IMR-90 (cell line): Measurements from ENCODE around the gene TRPV3. TPM values are rescaled to one million over a fixed set of nuclear protein-coding genes. Genes with fewer than 3 reads are reported as not detected.

Experiments
- ATAC-seq: fragments of 200-7000 bp; cut with Tn5 transposase; 2 replicates; pipeline ENCODE4 v1.9.1; 2020; ENCODE audit warnings: low read depth, mild to moderate bottlenecking, moderate library complexity
- BruUV-seq: library from RNA; stranded (reverse); fragments of 400-500 nt; replicated peaks from 2 replicates; lab custom pipeline; 2021; lab: Mats Ljungman, UMichigan
- CTCF ChIA-PET: fragments of 300-600 bp; formaldehyde crosslinking; extraction: SDS; loops from one replicate; lab custom pipeline; 2021; ENCODE audit warnings: antibody characterized with exemption; lab: Yijun Ruan, JAX
- POLR2A ChIA-PET: fragments of 300-600 bp; sonication (Branson Sonifier 250); formaldehyde crosslinking; loops from one replicate; lab custom pipeline; 2022; ENCODE audit warnings: antibody characterized with exemption; ENCODE audit not compliant: unreplicated experiment; lab: Charles Lee
- DNase-seq: peaks from one replicate; pipeline ENCODE4 v3.0.0; 2013
- H2AFZ ChIP-seq: replicated peaks from 2 replicates; pipeline ENCODE3; 2013; ENCODE audit warnings: low read length, mild to moderate bottlenecking; ENCODE audit not compliant: poor library complexity
- H2AK5ac ChIP-seq: 2 replicates; pipeline ENCODE4 v1.6.1; 2013; ENCODE audit warnings: low read depth, low read length, inconsistent platforms
- H2AK9ac ChIP-seq: replicated peaks from 2 replicates; pipeline ENCODE3; 2013; ENCODE audit warnings: mild to moderate bottlenecking, low read depth, low read length, moderate library complexity; ENCODE audit not compliant: poor library complexity
- H2BK120ac ChIP-seq: 2 replicates; pipeline ENCODE4 v1.6.1; 2013; ENCODE audit warnings: low read depth, low read length, inconsistent platforms
- H2BK15ac ChIP-seq: 3 replicates; pipeline ENCODE4 v1.6.1; 2013; ENCODE audit warnings: low read depth, low read length, inconsistent platforms
- H2BK20ac ChIP-seq: 2 replicates; pipeline ENCODE4 v1.6.1; 2013; ENCODE audit warnings: low read depth, mild to moderate bottlenecking, inconsistent platforms, low read length, moderate library complexity
- H2BK5ac ChIP-seq: 2 replicates; pipeline ENCODE4 v1.6.1; 2013; ENCODE audit warnings: mild to moderate bottlenecking, low read depth, low read length, inconsistent platforms; ENCODE audit not compliant: poor library complexity, severe bottlenecking
- H3K14ac ChIP-seq: replicated peaks from 2 replicates; pipeline ENCODE4 v1.6.1; 2013; ENCODE audit warnings: low read depth, low read length, inconsistent platforms
- H3K18ac ChIP-seq: 2 replicates; pipeline ENCODE4 v1.6.1; 2013; ENCODE audit warnings: low read depth, low read length, control low read depth
- H3K23ac ChIP-seq: 2 replicates; pipeline ENCODE4 v1.6.1; 2013; ENCODE audit warnings: low read depth, low read length, inconsistent platforms
- H3K27ac ChIP-seq: 2 replicates; pipeline ENCODE4 v1.5.1; 2013; ENCODE audit warnings: mild to moderate bottlenecking, control low read depth, low read length; ENCODE audit not compliant: insufficient read depth
- H3K27me3 ChIP-seq: 2 replicates; pipeline ENCODE4 v1.6.1; 2013; ENCODE audit warnings: low read length; ENCODE audit not compliant: control insufficient read depth, insufficient read depth
- H3K36me3 ChIP-seq: 2 replicates; pipeline ENCODE4 v1.6.1; 2013; ENCODE audit warnings: low read length, mixed read lengths; ENCODE audit not compliant: control insufficient read depth, insufficient read depth
- H3K4ac ChIP-seq: 2 replicates; pipeline ENCODE4 v1.6.1; 2013; ENCODE audit warnings: low read depth, low read length, inconsistent platforms
- H3K4me1 ChIP-seq: 2 replicates; pipeline ENCODE4 v1.6.1; 2013; ENCODE audit warnings: low read length, mixed read lengths; ENCODE audit not compliant: control insufficient read depth, insufficient read depth
- H3K4me2 ChIP-seq: 2 replicates; pipeline ENCODE4 v1.6.1; 2013; ENCODE audit warnings: low read depth, mild to moderate bottlenecking, control low read depth, low read length, moderate library complexity
- H3K4me3 ChIP-seq: 2 replicates; pipeline ENCODE4 v1.5.1; 2013; ENCODE audit warnings: low read depth, mild to moderate bottlenecking, control low read depth, low read length, moderate library complexity; ENCODE audit not compliant: insufficient read depth
- H3K56ac ChIP-seq: 2 replicates; pipeline ENCODE4 v1.6.1; 2013; ENCODE audit warnings: low read length, inconsistent platforms; ENCODE audit not compliant: insufficient read depth; ENCODE audit errors: extremely low read depth
- H3K79me1 ChIP-seq, 2 experiments: 2 replicates each; pipeline ENCODE4 v1.6.1; 2013; ENCODE audit warnings: low read length in 2 of 2, inconsistent platforms in 1 of 2, low read depth in 1 of 2
- H3K9ac ChIP-seq: 2 replicates; pipeline ENCODE4 v1.6.1; 2013; ENCODE audit warnings: low read depth, low read length, control low read depth
- H3K9me1 ChIP-seq: 2 replicates; pipeline ENCODE4 v1.6.1; 2013; ENCODE audit warnings: low read length, inconsistent platforms; ENCODE audit not compliant: insufficient read depth
- H3K9me3 ChIP-seq: 2 replicates; pipeline ENCODE4 v1.6.1; 2013; ENCODE audit warnings: low read length; ENCODE audit not compliant: control insufficient read depth, insufficient read depth
- H4K20me1 ChIP-seq: 2 replicates; pipeline ENCODE4 v1.6.1; 2013; ENCODE audit warnings: low read length, inconsistent platforms; ENCODE audit not compliant: insufficient read depth
- H4K5ac ChIP-seq: 2 replicates; pipeline ENCODE4 v1.6.1; 2013; ENCODE audit warnings: mild to moderate bottlenecking, low read depth, low read length, control low read depth
- H4K8ac ChIP-seq, 2 experiments: 2 replicates each; pipeline ENCODE4 v1.6.1; 2013; ENCODE audit warnings: low read depth in 2 of 2, low read length in 2 of 2, control low read depth in 1 of 2, inconsistent platforms in 1 of 2
- H4K91ac ChIP-seq: 2 replicates; pipeline ENCODE4 v1.6.1; 2013; ENCODE audit warnings: low read depth, low read length, inconsistent platforms; ENCODE audit not compliant: insufficient read depth
- FOS ChIP-seq: fragments of 150-350 bp; IDR thresholded peaks from 2 replicates; pipeline ENCODE4 v1.6.1; 2016; ENCODE audit warnings: low read depth, low read length
- MAFK ChIP-seq: IDR thresholded peaks from 2 replicates; pipeline ENCODE4 v1.6.1; 2012; ENCODE audit warnings: low read depth, low read length, improper control_type of control experiment
- WGBS, 2 experiments: methylation state at CpG; one replicate each; pipeline versions ENCODE4 v1.1.5 to v1.1.7; 2013; ENCODE audit warnings: missing lambda C conversion rate in 2 of 2; ENCODE audit not compliant: insufficient read length in 1 of 2; ENCODE audit errors: extremely low coverage in 2 of 2; 5-methylcytosine and 5-hydroxymethylcytosine counted together
- dilution Hi-C: fragments of 300-500 bp; cut with HindIII; formaldehyde crosslinking; loops from one replicate; pipeline ENCODE4 v1.14.3; 2018; ENCODE audit warnings: low sequenced_read_pairs; ENCODE audit not compliant: unreplicated experiment
- in situ Hi-C: fragments of 300-500 bp; cut with MboI; formaldehyde crosslinking; loops from 3 replicates; pipeline ENCODE4 v1.14.3; 2019; ENCODE audit warnings: low sequenced_read_pairs, inconsistent platforms, mixed read lengths
- intact Hi-C: fragments of 100-400 bp; cut with micrococcal nuclease; formaldehyde crosslinking; loops from 2 replicates; pipeline ENCODE4 v1.10.0; 2022
- polyA plus RNA-seq, 3 experiments: library from polyadenylated mRNA; depleted of rRNA; stranded (reverse); fragments of >200 nt; gene quantifications; 2 replicates each; pipeline ENCODE4 v1.2.3, GENCODE V29; 2012; ENCODE audit warnings: low replicate concordance in 1 of 3
- total RNA-seq: library from RNA; depleted of rRNA; stranded (reverse); fragments of >200 nt; gene quantifications from 2 replicates; pipeline ENCODE4 v1.2.3, GENCODE V29; 2012

The TRPV3 gene
- total and polyA plus RNA-seq, 2 of the 4 experiments (the other 2 are of a cell fraction) = 0.18 to 0.26 TPM

GRCh38 chr17:3474212-3474611 lies 83.4 kb downstream of the TRPV3 start:
- POLR2A ChIA-PET = no interaction called here
- Histone ChIP-seq H2BK5ac (no peak overlapping the region), H3K4me2 (no peak overlapping the region), H2AK5ac (no peak overlapping the region), H4K91ac (no peak overlapping the region), H2BK120ac (no peak overlapping the region), H3K23ac (no peak overlapping the region), H3K9ac (no peak overlapping the region), H3K79me1 (no peaks in the 10 kb centered on the region), H2AK9ac (no peak overlapping the region), H3K4me3 (no peak overlapping the region), H2BK15ac (no peak overlapping the region), H3K9me1 (no peaks in the 10 kb centered on the region), H4K20me1 (no peaks in the 10 kb centered on the region), H3K27me3 (no peaks in the 10 kb centered on the region), H3K4ac (no peak overlapping the region), H3K27ac (no peak overlapping the region), H3K14ac (no peak overlapping the region), H4K8ac (no peak overlapping the region), H3K36me3 (no peaks in the 10 kb centered on the region), H3K9me3 (peaks cover 3% of the 10 kb centered on the region; the same call in 1 of the 2 replicates), H2AFZ (no peak overlapping the region), H3K4me1 (no peaks in the 10 kb centered on the region), H3K18ac (no peak overlapping the region), H2BK20ac (no peak overlapping the region), H4K5ac (no peak overlapping the region), H3K56ac (no peak overlapping the region)
- TF ChIP-seq FOS (no peak), MAFK (peak; percentile 45; the same call in 1 of the 2 replicates)
- intact Hi-C loops = no loop called here
- no TSS peak for BruUV-seq
- no CpG with 5 or more reads among the region's 3 CpGs for WGBS, 2 experiments
- in situ Hi-C loops = no loop called here
- CTCF ChIA-PET = no interaction called here
- dilution Hi-C loops = no loop called here
- DNase-seq = no peak
- no peak for ATAC-seq
